Measurements from ENCODE around the gene TMIGD2.
"Not testable (repeated sequence)": the region's sequence is repeated elsewhere in the genome, so short reads cannot be mapped to it uniquely, and the experiment has no call there.

TMIGD2 gene

GRCh38 chr19:4302243-4302640 lies at the start of gene TMIGD2:
TSS of gene TMIGD2 (minus strand) at chr19:4302389. CDS start at chr19:4302385, 4 bp downstream.
- no peak for DNase-seq

GRCh38 chr19:4350726-4351125 lies 48.5 kb upstream of the TMIGD2 start:
- no peak for DNase-seq

GRCh38 chr19:4350111-4350510 lies 47.9 kb upstream of the TMIGD2 start:
- no peak for DNase-seq

- not testable (repeated sequence) for DNase-seq
These were observed 47.0 kb upstream of the TMIGD2 start for GRCh38 chr19:4349225-4349624.

GRCh38 chr19:4347521-4347920 lies 45.3 kb upstream of the TMIGD2 start:
- DNase-seq, result no peak

GRCh38 chr19:4346020-4346383 lies 43.8 kb upstream of the TMIGD2 start:
- no peak for DNase-seq

GRCh38 chr19:4345342-4346019 lies 43.3 kb upstream of the TMIGD2 start:
- DNase-seq, result no peak

- DNase-seq, result peak; percentile 85
These were observed 41.5 kb upstream of the TMIGD2 start, which contains the start of gene MPND for GRCh38 chr19:4343370-4344307. TSS of gene MPND (plus strand) at chr19:4343562. CDS start at chr19:4343594, 32 bp downstream.

- DNase-seq, result peak; percentile 99
These were observed 40.6 kb upstream of the TMIGD2 start for GRCh38 chr19:4342615-4343369.

GRCh38 chr19:4342314-4342614 lies 40.1 kb upstream of the TMIGD2 start:
- DNase-seq, result no peak

GRCh38 chr19:4338441-4339355 lies 36.5 kb upstream of the TMIGD2 start, which contains the start of gene STAP2:
TSS of gene STAP2 (minus strand) at chr19:4338827. CDS start at chr19:4338753, 74 bp downstream.
- no peak for DNase-seq

- DNase-seq, result no peak
These were observed 35.8 kb upstream of the TMIGD2 start for GRCh38 chr19:4337906-4338440.

- no peak for DNase-seq
These were observed 32.9 kb upstream of the TMIGD2 start for GRCh38 chr19:4334929-4335570.

- DNase-seq, result no peak
These were observed 27.7 kb upstream of the TMIGD2 start for GRCh38 chr19:4329858-4330257.

- DNase-seq, result not testable (repeated sequence)
These were observed 26.9 kb upstream of the TMIGD2 start for GRCh38 chr19:4328991-4329681.

GRCh38 chr19:4328243-4328990 lies 26.2 kb upstream of the TMIGD2 start:
- no peak for DNase-seq

GRCh38 chr19:4327877-4328242 lies 25.7 kb upstream of the TMIGD2 start:
- no peak for DNase-seq

- no peak for DNase-seq
These were observed 25.2 kb upstream of the TMIGD2 start for GRCh38 chr19:4327252-4327876.

- no peak for DNase-seq
These were observed 24.7 kb upstream of the TMIGD2 start for GRCh38 chr19:4326837-4327251.

Measured in NCI-H1092 (cell line).